ENCODE data around the gene GPR61.

Gene GPR61

DNA sequence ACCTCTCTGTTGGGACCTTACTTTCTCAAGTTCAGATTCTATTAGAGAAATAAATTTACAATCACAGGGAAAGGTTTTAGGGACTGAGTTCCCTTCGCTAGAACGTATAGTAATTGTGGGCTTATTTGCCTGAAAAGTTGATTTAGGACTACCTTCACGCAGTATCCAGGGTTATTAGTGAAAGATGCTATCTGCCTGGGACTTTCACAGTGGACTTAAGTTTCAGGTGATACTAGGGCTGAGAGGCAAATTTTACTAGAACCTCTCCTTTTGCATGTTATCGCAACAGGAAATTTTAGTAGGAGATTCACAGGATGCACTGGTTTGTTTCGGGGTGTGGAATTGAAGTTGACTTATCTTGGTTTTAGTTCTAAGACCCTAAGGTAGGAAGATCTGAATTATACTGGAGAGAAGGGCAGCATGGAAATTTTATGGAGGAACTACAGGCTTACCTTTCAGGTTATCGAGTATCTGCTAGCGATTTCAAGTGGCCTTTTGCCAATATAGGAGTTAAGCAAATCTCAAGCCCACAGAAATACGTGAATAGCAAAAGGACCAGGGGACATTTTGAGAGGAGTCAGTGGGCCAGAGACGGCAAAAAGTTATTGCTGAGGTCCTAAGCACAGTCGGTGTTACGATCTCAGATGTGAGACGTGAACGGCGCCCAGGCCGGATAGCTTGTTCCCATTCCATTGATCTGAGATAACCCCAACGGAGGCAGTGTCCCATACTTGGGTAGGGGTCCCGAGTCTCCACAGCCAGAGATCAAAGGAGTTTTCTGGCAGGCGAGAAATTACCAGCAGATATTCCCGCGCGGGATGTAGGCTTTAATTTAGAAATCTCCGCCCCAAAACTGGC lies 8.0 kb downstream of the GPR61 start:
- peaks cover 19 to 20% of the 10 kb centered on the region in 2 donors for H3K4me1 ChIP-seq (ENCODE audit: control insufficient read depth in 2 of 2, insufficient read depth in 2 of 2, low read length in 2 of 2)

DNA sequence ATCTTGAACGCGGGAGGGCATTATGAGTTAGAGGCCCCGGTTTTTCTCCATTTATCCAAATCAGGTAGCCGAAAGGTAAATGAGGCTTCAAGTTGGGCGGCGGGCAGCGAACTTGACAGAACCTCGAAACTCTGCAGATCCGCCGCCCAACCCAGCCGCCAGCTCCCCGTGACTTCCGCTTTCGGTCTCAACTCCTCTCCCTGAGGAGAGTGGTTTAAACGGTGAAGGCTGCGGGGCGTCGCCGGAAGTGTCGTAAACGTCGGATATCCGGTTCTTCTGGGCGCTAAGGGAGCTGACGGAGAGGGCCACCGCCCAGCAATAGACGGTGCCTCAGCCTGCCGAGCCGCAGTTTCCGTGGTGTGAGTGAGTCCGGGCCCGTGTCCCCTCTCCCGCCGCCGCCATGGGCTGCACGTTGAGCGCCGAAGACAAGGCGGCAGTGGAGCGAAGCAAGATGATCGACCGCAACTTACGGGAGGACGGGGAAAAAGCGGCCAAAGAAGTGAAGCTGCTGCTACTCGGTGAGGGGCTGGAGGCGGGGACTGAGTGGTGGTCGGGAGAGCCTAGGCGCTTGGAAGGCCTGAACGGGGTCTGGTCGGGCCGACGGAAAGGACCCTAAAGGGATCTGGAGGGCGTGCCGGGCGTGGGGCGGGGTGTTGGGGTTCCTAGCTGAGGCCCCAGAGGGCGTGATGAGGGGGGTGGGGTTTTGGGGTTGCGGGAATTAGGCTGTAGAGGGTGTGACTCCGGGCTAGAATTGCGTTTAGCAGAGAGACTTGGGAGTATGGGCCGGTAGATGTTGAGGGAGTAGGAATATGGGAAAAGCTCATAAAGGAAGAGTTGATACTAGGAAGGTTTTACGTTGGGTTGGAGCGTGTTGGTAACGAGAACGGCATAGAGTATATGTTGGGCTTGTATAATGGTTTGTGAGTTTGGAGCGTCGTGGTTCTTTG lies 8.9 kb downstream of the GPR61 start, which contains the start of gene GNAI3:
GNAI3 (plus strand) TSS at position 295 of the 947 bp plus-strand sequence; CDS start at position 401, 106 bp downstream.
- peaks cover 19 to 20% of the 10 kb centered on the region in 2 donors for H3K4me1 ChIP-seq (ENCODE audit: control insufficient read depth in 2 of 2, insufficient read depth in 2 of 2, low read length in 2 of 2)
- peak within 1 kb of the TSS; percentile 94 to 99 for H3K9ac ChIP-seq (ENCODE audit: low read depth in 1 of 2, low read length in 2 of 2)
- H3K36me3 ChIP-seq (ENCODE audit: control insufficient read depth in 2 of 2, insufficient read depth in 2 of 2, low read length in 2 of 2): no peaks in the 10 kb centered on the region
- H3K9me3 ChIP-seq (ENCODE audit: control insufficient read depth in 2 of 2, low read length in 2 of 2): no peaks in the 10 kb centered on the region
- H3K27me3 ChIP-seq (ENCODE audit: control insufficient read depth in 2 of 2, insufficient read depth in 2 of 2, low read length in 2 of 2): no peaks in the 10 kb centered on the region
- H3K4me3 ChIP-seq (ENCODE audit: low read length in 2 of 2): peak within 1 kb of the TSS; percentile 84 to 94
- H3K27ac ChIP-seq (ENCODE audit: low read depth in 2 of 2, low read length in 2 of 2): peak within 1 kb of the TSS; percentile 98 to 99

More for the DNA sequence above, 8.0 kb downstream of the GPR61 start:
- Histone ChIP-seq H3K9ac (ENCODE audit: low read depth in 1 of 2, low read length in 2 of 2) (peak overlapping the region; percentile 94 to 99), H3K9me3 (ENCODE audit: control insufficient read depth in 2 of 2, low read length in 2 of 2) (no peaks in the 10 kb centered on the region), H3K4me3 (ENCODE audit: low read length in 2 of 2) (peak overlapping the region; percentile 84 to 94), H3K27me3 (ENCODE audit: control insufficient read depth in 2 of 2, insufficient read depth in 2 of 2, low read length in 2 of 2) (no peaks in the 10 kb centered on the region), H3K27ac (ENCODE audit: low read depth in 2 of 2, low read length in 2 of 2) (peak overlapping the region; percentile 98 to 99), H3K36me3 (ENCODE audit: control insufficient read depth in 2 of 2, insufficient read depth in 2 of 2, low read length in 2 of 2) (no peaks in the 10 kb centered on the region)

DNA sequence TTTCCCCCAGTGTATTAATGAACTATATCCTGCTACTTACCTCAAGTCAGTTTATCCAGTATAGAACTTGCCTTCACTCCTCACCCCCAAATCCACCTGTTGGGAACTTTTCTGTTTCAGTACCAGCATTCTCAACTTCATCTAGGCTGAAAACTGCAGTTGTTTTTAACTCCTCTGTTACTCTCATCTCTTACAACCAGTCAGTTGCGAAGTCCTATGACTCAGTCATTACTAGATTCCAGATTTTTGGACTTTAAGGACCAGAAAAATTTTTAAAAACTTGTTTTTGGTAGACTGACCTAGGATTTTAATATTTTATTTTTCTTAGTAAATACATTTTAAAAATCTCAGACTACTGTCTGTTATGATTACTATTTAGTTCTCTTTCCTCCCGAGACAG lies 16.9 kb downstream of the GPR61 start:
- H3K9me3 ChIP-seq (ENCODE audit: control insufficient read depth in 2 of 2, low read length in 2 of 2): no peaks in the 10 kb centered on the region
- no peak overlapping the region for H3K9ac ChIP-seq (ENCODE audit: low read depth in 1 of 2, low read length in 2 of 2)
- no peaks in the 10 kb centered on the region for H3K27me3 ChIP-seq (ENCODE audit: control insufficient read depth in 2 of 2, insufficient read depth in 2 of 2, low read length in 2 of 2)
- peaks cover 0 to 2% of the 10 kb centered on the region in 2 donors for H3K36me3 ChIP-seq (ENCODE audit: control insufficient read depth in 2 of 2, insufficient read depth in 2 of 2, low read length in 2 of 2)
- H3K27ac ChIP-seq (ENCODE audit: low read depth in 2 of 2, low read length in 2 of 2): no peak overlapping the region
- peaks cover under 1 to 10% of the 10 kb centered on the region in 2 donors for H3K4me1 ChIP-seq (ENCODE audit: control insufficient read depth in 2 of 2, insufficient read depth in 2 of 2, low read length in 2 of 2)
- no peak overlapping the region for H3K4me3 ChIP-seq (ENCODE audit: low read length in 2 of 2)

DNA sequence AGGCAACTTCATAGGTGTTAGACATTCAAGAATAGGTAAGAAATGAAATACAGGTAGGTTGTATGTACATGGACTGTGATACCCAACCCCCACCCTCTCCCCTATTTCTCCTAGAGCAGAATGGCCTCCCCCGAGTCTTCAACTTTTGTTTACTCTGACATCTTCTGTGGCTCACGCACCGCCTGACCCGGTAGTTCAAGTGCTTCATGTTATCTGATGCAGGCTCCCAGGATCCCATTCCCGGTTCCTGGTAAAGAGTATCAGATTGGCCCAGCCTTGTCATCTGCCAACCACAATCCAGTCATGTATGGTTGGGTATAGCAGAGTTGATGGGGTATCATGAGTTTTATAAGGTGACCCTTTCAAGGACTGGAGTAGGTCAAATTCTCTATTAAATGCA lies 17.8 kb downstream of the GPR61 start:
- no peak overlapping the region for H3K4me3 ChIP-seq (ENCODE audit: low read length in 2 of 2)
- H3K4me1 ChIP-seq (ENCODE audit: control insufficient read depth in 2 of 2, insufficient read depth in 2 of 2, low read length in 2 of 2): peaks cover under 1 to 19% of the 10 kb centered on the region in 2 donors
- no peaks in the 10 kb centered on the region for H3K9me3 ChIP-seq (ENCODE audit: control insufficient read depth in 2 of 2, low read length in 2 of 2)

DNA sequence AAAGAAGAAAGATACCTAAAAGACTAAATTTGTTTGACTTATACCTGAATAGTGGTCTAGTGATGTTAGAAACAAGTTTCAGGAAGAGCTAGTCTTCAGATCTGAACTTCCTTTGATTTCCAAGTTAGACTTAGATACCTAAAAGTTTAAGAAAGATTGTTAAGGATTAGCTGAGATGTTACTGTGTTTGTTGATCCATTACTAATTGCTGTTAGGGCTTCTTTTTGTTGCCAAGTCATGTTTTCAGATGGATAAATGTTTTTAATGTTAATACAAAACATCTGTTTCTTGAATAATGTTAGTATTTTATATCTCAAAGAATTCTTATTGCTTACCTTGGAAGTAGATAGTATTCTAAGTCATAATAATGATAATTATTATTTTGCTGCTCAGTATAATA lies 20.3 kb downstream of the GPR61 start:
- Histone ChIP-seq H3K27me3 (ENCODE audit: control insufficient read depth in 2 of 2, insufficient read depth in 2 of 2, low read length in 2 of 2) (no peaks in the 10 kb centered on the region), H3K36me3 (ENCODE audit: control insufficient read depth in 2 of 2, insufficient read depth in 2 of 2, low read length in 2 of 2) (peaks cover 0 to 2% of the 10 kb centered on the region in 2 donors), H3K9me3 (ENCODE audit: control insufficient read depth in 2 of 2, low read length in 2 of 2) (no peaks in the 10 kb centered on the region), H3K4me3 (ENCODE audit: low read length in 2 of 2) (no peak overlapping the region), H3K4me1 (ENCODE audit: control insufficient read depth in 2 of 2, insufficient read depth in 2 of 2, low read length in 2 of 2) (peaks cover 15 to 37% of the 10 kb centered on the region in 2 donors), H3K9ac (ENCODE audit: low read depth in 1 of 2, low read length in 2 of 2) (no peak overlapping the region), H3K27ac (ENCODE audit: low read depth in 2 of 2, low read length in 2 of 2) (no peak overlapping the region)

More for the DNA sequence above, 17.8 kb downstream of the GPR61 start:
- Histone ChIP-seq H3K27me3 (ENCODE audit: control insufficient read depth in 2 of 2, insufficient read depth in 2 of 2, low read length in 2 of 2) (no peaks in the 10 kb centered on the region), H3K36me3 (ENCODE audit: control insufficient read depth in 2 of 2, insufficient read depth in 2 of 2, low read length in 2 of 2) (peaks cover 0 to 2% of the 10 kb centered on the region in 2 donors), H3K27ac (ENCODE audit: low read depth in 2 of 2, low read length in 2 of 2) (no peak overlapping the region), H3K9ac (ENCODE audit: low read depth in 1 of 2, low read length in 2 of 2) (no peak overlapping the region)

DNA sequence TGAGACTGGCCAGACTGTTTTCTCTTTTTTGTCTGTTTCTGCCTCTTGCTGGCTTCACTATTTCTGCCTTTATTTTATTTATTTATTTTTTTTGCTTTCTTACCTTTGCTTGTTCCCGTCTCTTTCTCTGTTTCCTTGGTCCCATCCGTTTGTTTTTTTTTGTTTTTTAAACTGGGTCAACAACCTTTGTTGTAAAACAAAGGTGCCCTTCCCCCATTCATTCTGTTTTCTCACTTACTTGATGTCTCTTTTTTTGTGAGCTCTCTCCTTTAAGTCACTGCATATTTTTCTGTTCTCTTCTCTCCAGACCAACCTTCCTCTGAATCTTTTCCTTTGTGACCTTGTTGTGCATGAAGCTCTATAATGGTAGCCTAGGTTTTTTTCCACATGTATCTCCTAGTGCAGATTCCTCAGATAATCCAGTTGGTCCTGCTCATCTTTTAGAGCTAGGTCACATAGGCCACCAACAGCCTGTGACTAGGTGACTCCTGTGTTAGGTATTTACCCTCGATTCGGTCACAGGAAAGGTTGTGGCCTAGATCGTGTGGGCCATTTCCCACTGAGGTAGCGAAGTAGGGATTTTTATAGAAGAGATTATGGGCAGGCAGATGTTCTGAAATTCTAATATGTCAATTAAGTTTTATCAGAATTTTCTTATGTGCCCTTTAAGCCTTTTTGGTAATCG lies 24.7 kb downstream of the GPR61 start:
- Histone ChIP-seq H3K9ac (ENCODE audit: low read depth in 1 of 2, low read length in 2 of 2) (no peak overlapping the region), H3K9me3 (ENCODE audit: control insufficient read depth in 2 of 2, low read length in 2 of 2) (no peaks in the 10 kb centered on the region), H3K27ac (ENCODE audit: low read depth in 2 of 2, low read length in 2 of 2) (no peak overlapping the region), H3K4me3 (ENCODE audit: low read length in 2 of 2) (no peak overlapping the region), H3K36me3 (ENCODE audit: control insufficient read depth in 2 of 2, insufficient read depth in 2 of 2, low read length in 2 of 2) (no peaks in the 10 kb centered on the region), H3K4me1 (ENCODE audit: control insufficient read depth in 2 of 2, insufficient read depth in 2 of 2, low read length in 2 of 2) (peaks cover 33 to 37% of the 10 kb centered on the region in 2 donors), H3K27me3 (ENCODE audit: control insufficient read depth in 2 of 2, insufficient read depth in 2 of 2, low read length in 2 of 2) (no peaks in the 10 kb centered on the region)

DNA sequence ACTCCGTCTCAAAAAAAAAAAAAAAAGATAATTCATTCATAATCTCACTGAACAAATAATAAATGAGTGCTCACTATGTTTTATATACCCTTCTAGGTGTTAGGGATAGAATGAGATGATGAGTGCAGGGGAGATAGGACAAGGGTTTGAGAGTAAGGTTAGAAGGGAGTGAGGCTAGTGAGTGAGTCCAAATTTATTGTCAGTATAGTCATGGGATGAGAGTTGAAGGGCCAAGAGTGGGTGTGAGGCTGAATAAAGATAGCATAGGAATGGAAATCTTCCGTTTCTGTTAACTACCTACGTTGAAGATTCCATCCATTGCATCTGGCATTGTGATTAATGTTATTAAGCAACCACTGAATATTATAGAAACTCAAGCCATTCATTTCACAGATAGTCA lies 25.6 kb downstream of the GPR61 start:
- Histone ChIP-seq H3K9ac (ENCODE audit: low read depth in 1 of 2, low read length in 2 of 2) (no peak overlapping the region), H3K9me3 (ENCODE audit: control insufficient read depth in 2 of 2, low read length in 2 of 2) (no peaks in the 10 kb centered on the region), H3K27me3 (ENCODE audit: control insufficient read depth in 2 of 2, insufficient read depth in 2 of 2, low read length in 2 of 2) (no peaks in the 10 kb centered on the region), H3K27ac (ENCODE audit: low read depth in 2 of 2, low read length in 2 of 2) (no peak overlapping the region), H3K36me3 (ENCODE audit: control insufficient read depth in 2 of 2, insufficient read depth in 2 of 2, low read length in 2 of 2) (no peaks in the 10 kb centered on the region), H3K4me3 (ENCODE audit: low read length in 2 of 2) (no peak overlapping the region), H3K4me1 (ENCODE audit: control insufficient read depth in 2 of 2, insufficient read depth in 2 of 2, low read length in 2 of 2) (peaks cover 32 to 33% of the 10 kb centered on the region in 2 donors)

DNA sequence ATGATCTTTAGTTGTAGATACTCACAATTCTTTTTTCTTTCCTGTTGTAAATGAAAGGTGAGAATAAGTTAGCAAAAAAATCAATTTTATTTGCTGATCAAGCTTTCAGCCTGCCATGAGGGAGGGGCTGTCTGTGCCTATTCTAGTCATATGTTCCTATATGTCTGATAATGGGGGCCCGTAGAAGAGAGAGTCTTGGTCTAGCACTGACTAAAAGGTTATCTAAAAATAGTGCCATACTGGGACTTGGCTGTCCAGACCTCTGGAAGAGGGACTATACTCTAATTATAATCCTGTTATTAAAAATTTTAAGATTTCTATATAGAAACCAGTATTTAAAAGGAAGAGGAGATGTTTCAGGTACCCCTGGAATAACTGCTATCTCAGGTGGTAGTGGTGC lies 27.3 kb downstream of the GPR61 start:
- Histone ChIP-seq H3K4me1 (ENCODE audit: control insufficient read depth in 2 of 2, insufficient read depth in 2 of 2, low read length in 2 of 2) (peaks cover 23 to 33% of the 10 kb centered on the region in 2 donors), H3K4me3 (ENCODE audit: low read length in 2 of 2) (no peak overlapping the region), H3K9ac (ENCODE audit: low read depth in 1 of 2, low read length in 2 of 2) (no peak overlapping the region), H3K27ac (ENCODE audit: low read depth in 2 of 2, low read length in 2 of 2) (no peak overlapping the region), H3K9me3 (ENCODE audit: control insufficient read depth in 2 of 2, low read length in 2 of 2) (no peaks in the 10 kb centered on the region), H3K36me3 (ENCODE audit: control insufficient read depth in 2 of 2, insufficient read depth in 2 of 2, low read length in 2 of 2) (no peaks in the 10 kb centered on the region), H3K27me3 (ENCODE audit: control insufficient read depth in 2 of 2, insufficient read depth in 2 of 2, low read length in 2 of 2) (no peaks in the 10 kb centered on the region)

DNA sequence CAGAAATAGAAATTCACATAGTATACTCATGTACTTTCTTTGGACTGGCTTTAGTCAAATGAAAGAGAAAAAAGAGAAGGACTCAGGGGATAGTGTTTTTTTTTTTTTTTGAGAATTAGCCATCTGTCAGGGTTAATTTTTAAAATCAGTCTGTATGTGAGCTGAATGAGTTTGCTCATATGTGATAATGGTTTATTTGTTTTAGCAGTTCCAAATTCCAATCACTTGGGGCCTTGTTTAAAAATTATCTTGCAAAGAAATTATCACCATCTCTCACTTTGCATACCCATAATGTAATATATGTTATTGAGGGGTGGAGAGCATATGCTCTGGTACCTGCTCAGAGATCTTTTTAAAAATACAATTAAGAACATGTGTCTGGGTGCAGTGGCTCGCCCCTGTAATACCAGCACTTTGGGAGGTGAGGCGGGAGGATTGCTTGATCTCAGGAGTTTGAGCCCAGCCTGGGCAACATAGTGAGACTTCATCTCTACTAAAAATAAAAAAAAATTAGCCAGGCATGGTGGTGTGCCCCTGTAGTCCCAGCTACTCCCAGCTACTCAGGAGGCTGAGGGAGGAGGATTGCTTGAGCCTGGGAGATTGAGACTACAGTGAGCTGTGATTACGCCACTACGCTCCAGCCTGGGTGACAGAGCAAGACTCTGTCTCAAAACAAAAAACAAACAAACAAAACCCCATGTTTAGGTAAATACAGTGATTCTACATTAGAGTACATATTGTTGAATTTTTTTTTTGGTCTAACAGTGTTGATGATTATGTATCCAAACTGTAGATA lies 28.4 kb downstream of the GPR61 start:
- H3K27me3 ChIP-seq (ENCODE audit: control insufficient read depth in 2 of 2, insufficient read depth in 2 of 2, low read length in 2 of 2): no peaks in the 10 kb centered on the region
- no peaks in the 10 kb centered on the region for H3K36me3 ChIP-seq (ENCODE audit: control insufficient read depth in 2 of 2, insufficient read depth in 2 of 2, low read length in 2 of 2)
- H3K9me3 ChIP-seq (ENCODE audit: control insufficient read depth in 2 of 2, low read length in 2 of 2): no peaks in the 10 kb centered on the region
- H3K9ac ChIP-seq (ENCODE audit: low read depth in 1 of 2, low read length in 2 of 2): no peak overlapping the region
- no peak overlapping the region for H3K27ac ChIP-seq (ENCODE audit: low read depth in 2 of 2, low read length in 2 of 2)
- H3K4me1 ChIP-seq (ENCODE audit: control insufficient read depth in 2 of 2, insufficient read depth in 2 of 2, low read length in 2 of 2): peaks cover 13 to 27% of the 10 kb centered on the region in 2 donors
- H3K4me3 ChIP-seq (ENCODE audit: low read length in 2 of 2): peak overlapping the region in 1 of 2 donors; percentile 35

Data from mucosa of rectum (tissue), 2 donors.